Right lobe of liver (tissue), 4 donors: ENCODE results near the gene MFSD11.

Experiments used
- CTCF ChIP-seq, 4 donors: fragments of 200-600 bp in 3 of 4; fragments of 450-650 bp in 1 of 4; IDR thresholded peaks; one replicate each; pipeline versions ENCODE4 v1.5.1 to v1.8.0; 2016 to 2022; ENCODE audit warnings: antibody characterized with exemption in 4 of 4, mild to moderate bottlenecking in 2 of 4
- POLR2A ChIP-seq: fragments of 450-650 bp; IDR thresholded peaks from one replicate; pipeline ENCODE4 v1.6.1; 2017; ENCODE audit warnings: antibody characterized with exemption, mild to moderate bottlenecking
- donor health status: DM: no; HTN: no; CAD: no.
- donor health status: DM: no; HTN: no; CAD: no.
- donor health status: DM: no; HTN: yes; CAD: no.

- no peak for TF ChIP-seq POLR2A
- TF ChIP-seq CTCF (IDR thresholded peaks at IDR 0.05), result no peak
These were observed 14.1 kb upstream of the MFSD11 start for GRCh38 chr17:76723812-76724211.
